GM18907 (cell line): Measurements from ENCODE around the gene RSPH6A.
"Not testable (repeated sequence)": the region's sequence is repeated elsewhere in the genome, so short reads cannot be mapped to it uniquely, and the experiment has no call there.

Source experiments
- ATAC-seq: cut with Tn5 transposase; IDR thresholded peaks from one replicate; pipeline ENCODE4 v1.9.1; 2021; ENCODE audit warnings: mild to moderate bottlenecking, moderate library complexity; ENCODE audit not compliant: unreplicated experiment

The RSPH6A gene

DNA sequence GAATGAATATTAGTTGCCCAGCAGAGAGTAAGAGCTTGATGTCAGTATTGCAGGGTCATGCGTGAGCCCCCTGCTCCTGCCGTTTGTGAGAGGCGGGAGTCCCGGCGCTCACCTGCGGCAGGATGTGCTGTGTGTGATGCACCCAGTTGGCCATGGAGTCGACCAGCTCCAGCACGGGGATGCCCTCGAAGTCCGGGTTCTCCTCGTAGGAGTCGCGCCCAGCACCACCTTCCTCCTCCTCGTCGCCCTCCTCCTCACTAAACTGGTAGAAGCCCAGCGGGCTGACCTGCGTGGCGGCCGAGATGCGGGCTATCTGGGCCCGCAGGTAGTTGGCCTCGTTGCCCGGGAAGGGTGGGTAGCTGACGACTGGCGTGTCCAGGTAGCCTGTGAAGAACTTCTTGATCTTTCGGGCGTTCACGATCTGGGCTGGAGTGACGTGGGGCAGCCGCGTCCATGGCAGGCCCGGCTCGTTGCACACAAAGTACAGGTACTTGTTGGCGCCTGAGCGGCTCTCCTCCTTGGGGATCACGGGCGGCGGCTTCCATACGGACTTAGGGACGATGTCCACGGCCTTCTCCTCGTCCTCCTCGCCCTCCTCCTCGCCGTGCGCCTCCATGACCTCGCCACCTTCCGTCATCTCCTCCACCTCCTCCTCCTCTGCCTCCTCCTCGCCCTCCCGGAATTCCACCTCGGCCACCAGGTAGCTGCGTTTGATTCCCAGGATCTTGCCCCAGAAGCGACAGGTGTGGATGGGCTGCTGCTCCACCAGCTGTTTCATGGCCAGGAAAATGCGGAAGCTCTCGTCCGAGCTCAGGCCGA, 10.8 kb downstream of the RSPH6A start:
- ATAC-seq, result no peak

DNA sequence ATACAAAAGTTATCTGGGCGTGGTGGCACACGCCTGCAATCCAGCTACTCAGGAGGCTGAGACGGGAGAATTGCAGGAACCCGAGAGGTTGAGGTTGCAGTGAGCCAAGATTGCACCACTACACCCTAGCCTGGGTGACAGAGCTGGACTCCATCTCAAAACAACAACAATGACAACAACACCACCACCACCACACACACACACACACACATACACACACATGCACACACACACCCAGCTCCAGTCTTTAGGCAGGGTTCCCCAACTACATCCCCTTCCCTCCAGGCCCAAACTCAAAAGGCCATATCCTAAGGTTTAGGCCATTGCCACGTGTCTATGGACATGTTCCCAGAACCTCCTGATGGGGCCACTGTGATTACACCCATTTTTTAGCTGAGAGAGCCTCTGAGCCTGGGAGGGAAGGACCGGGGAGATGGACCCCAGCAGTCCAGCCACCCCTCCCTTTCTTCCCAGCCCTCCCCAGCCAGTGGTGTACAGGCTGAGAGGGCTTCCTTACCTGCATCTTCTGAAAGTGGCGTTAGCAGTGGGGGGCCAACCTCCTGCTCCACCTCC, 13.4 kb downstream of the RSPH6A start:
- ATAC-seq, result no peak

DNA sequence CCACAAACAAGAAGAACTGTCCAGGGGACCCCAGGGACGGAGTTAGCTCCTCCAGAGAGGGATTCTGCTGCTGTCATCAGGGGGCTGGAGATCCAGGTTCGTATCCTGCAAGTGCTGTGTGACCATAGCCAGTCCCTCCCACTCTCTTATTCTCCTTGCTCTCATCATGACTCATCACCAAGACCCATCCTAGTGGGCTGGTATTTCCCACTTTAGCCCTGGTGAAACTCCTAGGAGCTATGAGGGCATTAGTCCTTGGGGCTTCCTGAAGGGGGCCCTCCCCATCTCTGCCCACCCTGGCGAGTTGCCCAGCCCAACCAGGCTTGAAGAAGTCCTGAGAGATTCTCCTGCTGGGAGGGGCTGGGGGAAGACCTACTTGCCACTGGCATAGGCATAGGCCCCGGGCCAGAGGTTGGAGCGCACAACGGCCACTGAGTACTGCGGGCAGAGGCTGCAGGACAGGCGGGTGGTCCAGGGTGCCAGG, 15.0 kb downstream of the RSPH6A start:
- no peak for ATAC-seq

DNA sequence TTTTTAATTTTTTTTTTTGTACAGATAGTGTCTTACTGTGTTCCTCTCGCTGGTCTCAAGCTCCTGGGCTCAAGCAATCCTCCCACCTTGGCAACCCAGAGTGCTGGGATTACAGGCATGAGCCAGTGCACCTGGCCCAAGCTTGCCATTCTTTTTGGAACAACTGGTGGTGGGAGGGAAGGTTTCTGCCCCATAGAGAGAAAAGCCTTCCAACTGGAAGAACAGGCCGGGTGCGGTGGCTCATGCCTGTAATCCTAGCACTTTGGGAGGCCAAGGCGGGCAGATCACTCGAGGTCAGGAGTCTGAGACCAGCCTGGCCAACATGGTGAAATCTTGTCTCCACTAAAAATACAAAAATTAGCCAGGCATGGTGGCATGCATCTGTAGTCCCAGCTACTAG, 15.6 kb downstream of the RSPH6A start:
- ATAC-seq, result not testable (repeated sequence)

DNA sequence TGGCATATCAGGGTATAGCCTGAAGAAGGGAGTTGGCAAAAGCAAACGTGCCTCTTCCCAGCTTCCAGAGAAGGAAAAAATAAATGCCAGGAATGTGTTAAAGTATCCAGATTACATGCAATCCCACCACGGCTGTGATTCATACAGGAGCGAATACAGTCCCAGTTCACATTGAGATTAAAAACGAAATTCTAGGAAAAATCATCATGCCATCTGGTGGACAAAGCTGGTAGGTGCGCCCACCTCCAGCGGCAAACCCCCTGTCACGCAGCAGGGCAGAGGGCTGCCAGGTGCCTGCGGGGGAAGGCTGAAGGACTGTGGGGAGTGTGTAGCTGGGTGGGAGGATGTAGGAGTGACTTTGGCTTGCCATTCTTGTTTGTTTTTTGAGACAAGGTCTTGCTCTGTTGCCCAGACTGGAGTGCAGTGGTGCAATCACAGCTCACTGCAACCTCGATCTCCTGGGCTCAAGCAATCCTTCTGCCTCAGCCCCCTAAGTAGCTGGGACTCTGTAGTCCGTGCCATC, 16.1 kb downstream of the RSPH6A start:
- no peak for ATAC-seq

DNA sequence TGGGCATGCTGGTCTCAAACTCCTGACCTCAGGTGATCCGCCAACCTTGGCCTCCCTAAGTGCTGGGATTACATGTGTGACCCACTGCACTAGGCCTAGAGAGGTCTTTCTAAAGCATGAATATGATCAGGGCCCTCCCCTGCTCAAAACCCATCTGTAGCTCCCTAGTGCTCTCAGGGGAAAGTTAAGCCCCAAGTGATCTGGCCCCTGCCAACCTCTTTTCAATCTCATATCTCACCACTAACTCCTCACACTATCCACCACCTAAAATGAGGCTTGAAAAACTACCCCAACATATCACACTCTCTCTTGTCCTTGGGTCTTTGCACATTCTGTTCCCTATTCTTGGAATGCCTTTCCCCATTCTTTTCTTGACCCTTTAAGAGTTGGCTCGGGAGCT, 20.5 kb downstream of the RSPH6A start:
- ATAC-seq, result no peak

DNA sequence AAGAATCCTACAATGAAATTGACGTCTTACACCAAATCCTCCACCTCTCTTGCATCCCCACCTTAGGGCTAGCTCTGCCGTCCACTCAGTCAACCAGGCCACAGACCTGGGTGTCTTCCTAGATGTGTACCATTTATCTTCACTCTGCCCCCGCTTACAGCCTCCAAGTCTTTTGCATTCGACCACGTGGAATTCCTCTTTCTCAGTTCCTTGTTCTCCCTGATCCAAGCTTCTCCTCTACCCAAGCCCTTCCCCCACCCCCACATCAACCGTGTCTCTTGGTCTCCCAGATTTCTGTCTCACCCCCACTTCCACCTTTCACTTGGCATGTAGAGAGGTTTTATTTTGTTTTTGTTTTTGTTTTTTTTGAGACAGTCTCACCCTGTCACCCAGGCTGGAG, 21.2 kb downstream of the RSPH6A start:
- ATAC-seq, result no peak

DNA sequence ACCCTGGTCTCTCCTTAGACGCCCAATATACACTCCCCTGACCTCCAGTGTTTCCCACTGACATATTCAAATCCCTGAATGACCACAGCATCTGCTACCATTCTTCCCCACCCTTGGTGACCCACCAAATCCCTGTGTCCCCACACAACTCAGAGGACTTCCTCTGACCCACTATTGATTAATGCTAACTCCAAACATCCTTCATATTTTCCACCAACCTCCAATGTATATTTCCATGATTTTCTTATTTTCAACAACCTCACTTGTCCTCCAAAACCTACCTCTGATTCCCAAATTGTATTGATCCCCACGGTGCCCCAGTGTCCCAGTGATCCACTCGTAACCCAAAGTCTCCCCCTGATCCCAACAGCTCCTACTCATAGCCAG, 21.9 kb downstream of the RSPH6A start:
- no peak for ATAC-seq

DNA sequence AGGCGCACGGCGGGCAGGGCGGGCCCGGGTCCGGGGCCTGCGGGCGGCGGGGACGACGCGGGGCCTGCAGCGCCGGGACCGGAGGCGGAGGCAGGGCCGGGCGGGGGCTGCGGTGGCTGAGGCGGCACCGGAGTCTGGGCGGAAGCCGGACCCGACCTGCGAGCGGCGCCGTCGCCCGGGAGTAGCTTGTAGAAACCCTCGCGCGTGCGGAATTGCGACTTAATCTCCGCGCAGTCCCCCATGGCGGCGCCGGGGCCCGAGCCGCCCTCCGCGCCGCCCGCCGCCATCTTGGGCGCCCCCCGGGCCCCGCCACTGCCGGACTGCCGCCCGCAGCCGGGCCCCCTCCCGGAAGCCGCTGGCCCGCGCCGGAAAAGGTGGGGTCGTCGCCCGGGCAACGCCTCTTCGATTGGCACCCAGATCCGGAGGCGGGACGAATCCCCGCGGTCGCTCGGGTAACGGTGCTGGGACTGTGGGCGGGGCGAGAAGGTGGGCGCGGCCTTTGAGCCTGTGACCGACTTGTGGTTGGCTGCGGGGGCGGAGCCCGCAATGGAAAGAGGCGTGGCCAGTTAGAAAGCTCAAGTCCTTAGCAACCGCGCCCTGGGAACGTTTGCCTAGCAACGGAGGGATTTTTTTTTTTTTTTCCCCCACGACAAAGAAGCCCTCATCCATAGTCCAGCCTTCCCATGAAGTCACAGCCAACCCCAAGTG, 22.5 kb downstream of the RSPH6A start, which contains the start of gene DMWD:
Gene DMWD (minus strand): TSS at position 376 of the 708 bp plus-strand sequence. CDS start 89 bp downstream, at position 287.
- peak; percentile 80 for ATAC-seq

DNA sequence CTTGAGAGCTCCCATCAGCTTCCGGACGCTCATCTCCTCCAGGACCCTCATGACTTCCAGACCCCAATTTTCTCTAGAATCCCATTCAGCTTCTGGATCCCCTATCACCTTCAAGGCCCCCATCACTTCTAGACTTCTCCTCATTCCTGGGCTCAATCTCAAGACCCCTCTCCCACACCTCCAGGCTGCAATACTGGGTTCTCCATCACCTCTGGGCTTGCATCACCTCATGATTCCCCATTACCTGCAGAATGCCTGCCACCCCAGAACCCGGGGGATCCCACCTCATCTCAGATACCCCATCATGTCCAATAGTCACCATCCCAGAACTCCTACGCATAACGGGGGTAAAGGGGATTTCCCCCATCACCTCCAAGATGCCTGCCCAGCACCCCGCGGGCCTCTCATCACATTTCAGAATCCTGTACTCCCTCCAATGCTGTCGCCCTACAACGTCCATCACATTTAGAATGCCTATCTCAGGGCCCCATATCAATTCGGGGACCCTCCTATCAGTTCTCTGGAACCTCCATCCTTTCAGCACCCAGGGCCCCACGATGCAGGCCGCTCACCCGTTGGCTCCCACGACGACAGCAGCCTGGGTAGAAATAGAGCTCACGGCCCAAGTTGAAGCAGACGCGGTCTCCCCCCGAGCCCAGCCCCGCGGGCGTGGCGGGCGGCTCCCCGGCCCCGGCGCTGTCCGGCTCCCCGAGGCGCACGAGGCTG, 23.2 kb downstream of the RSPH6A start:
- peak; percentile 28 for ATAC-seq

DNA sequence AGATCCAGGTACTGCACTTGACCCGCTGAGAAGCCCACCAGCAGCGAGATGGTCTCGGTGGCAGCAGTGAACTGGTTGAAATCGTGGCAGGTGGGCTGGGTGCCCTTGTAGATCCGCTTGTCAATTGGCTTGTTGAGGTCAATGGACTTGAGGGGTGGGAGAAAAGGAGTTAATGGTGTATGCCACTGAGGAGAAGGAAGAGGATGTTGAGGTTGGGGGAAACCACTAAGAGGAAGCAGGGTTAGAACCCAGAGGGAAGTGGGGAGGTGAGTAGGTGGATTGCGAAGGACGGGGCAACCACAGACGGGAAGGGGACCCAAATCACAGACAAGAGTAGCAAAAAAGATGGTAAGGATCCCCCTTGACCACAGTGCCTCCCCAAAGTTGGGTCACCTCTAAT, 24.2 kb downstream of the RSPH6A start:
- ATAC-seq, result no peak

DNA sequence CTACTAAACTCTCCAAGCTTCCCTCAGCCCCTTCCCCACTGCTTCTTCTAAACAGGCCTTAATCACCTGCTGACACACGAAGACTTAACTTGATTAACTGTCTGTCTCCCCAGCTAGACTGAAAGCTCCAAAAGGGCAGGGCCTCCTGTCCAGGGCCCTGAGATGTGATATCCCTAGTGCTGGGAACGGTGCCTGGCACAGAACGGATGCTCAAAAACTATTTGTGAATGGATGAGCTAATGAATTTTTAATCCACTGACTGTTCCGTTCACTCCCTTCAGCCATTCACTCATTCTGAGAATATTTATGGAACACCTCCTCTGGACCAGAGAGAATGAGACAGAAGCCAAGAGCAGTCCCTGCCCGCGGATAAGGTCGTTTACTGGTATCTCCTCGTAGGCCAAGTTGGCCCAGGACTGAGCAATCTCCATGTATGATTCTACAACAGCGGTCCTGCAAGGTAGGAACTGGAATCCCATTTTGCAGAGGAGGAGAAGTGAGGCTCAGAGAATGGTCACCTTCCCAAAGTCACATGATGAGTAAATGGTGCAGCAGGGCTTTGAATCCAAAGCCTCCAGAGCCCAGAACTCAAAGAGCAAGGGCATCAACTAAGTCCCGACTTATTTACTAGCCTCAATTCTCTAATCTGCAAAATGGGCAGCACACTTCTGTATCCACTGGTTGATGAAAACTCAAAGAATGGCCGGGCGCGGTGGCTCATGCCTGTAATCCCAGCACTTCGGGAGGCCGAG, 25.9 kb downstream of the RSPH6A start:
- ATAC-seq, result no peak

DNA sequence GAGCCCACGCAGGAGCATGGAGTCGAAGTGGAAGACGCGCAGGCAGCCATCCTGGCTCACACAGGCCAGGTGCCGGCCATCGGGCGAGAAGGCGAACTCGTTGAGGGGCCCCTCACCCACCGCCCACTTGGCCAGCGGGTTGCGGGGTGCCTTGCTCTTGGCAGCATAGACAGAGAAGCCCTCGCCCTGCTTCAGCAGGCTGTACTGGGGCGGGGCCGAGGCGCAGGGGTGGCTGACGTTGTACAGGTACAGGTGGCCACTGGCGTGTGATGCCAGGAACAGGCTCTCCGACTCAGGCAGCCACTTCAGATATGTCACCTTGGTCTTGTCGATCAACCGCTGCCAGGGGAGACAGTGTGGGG, 28.6 kb downstream of the RSPH6A start:
- ATAC-seq, result no peak

DNA sequence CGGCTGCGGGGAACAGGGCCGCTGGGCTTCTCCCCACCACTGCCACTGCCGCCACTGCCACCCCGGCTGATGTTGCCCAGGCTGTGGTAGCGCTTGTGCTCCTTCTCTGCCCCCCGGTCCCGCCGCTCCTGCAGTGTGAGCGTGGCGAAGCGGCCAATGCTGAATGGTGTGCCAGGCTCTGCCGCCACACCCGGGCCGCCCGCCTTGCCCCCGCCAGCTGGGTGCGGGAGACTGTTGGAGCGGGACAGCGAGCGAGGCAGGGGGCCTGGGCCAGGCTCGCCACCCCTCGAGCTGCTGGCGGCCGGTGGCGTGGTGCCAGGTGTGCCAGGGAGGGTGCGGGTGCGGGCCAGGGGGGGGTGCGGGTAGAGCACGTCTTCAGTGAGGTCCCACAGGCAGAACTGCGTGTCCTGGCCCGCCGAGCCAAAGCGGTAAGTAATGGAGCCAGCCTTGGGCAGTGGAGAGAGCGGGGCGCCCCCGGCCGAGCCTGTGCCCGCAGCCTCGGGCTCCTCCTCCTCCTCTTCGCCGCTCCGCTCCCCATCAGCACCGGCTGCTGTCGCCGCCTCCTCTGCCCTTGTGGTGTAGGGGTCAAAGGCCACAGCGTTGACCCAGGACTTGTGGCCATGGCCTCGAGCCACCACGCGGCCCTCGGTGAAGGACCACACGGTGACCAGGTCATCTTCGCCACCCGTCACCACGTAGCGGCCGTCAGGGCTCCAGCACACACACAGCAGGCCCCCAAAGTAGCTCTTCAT, 29.2 kb downstream of the RSPH6A start:
- ATAC-seq, result no peak

DNA sequence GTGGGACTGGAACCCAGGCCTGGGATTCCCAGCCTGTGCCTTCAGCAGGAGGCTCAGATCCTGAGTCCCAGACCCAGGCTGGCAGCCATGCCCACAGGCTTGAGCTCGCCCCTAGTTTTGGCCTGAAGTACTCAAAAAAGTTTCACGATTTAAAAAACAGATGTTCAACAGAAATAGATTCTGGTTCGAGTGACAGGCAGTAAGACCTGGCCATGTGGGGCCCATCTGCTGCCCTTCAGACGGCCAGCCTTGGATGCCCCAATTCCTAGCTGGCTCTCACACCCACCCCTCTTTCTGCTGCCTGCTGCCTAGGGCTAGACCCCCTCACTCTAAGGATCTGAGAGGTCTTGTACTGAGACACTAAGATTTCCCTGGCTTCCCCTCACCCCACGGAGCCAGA, 30.0 kb downstream of the RSPH6A start:
- no peak for ATAC-seq

DNA sequence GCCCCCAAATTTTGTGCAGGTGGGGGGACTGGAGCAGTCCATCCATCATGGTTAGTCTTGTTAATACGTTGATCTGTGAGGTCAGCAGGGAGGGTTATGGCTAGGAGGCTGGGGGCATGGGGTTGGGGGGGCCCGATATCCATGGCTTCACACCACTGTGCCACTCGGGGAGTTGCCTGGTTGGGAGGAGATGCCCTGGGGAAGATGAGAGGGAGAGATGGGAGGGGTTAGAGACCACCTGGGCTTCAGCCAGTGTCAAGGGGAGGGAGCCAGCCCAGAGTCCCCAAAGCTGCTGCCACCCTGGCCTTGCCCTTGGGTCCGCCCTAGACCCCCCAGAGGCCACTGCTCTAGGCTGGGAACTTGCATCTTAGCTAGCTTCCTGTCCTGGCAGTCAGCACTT, 31.0 kb downstream of the RSPH6A start:
- ATAC-seq, result no peak

DNA sequence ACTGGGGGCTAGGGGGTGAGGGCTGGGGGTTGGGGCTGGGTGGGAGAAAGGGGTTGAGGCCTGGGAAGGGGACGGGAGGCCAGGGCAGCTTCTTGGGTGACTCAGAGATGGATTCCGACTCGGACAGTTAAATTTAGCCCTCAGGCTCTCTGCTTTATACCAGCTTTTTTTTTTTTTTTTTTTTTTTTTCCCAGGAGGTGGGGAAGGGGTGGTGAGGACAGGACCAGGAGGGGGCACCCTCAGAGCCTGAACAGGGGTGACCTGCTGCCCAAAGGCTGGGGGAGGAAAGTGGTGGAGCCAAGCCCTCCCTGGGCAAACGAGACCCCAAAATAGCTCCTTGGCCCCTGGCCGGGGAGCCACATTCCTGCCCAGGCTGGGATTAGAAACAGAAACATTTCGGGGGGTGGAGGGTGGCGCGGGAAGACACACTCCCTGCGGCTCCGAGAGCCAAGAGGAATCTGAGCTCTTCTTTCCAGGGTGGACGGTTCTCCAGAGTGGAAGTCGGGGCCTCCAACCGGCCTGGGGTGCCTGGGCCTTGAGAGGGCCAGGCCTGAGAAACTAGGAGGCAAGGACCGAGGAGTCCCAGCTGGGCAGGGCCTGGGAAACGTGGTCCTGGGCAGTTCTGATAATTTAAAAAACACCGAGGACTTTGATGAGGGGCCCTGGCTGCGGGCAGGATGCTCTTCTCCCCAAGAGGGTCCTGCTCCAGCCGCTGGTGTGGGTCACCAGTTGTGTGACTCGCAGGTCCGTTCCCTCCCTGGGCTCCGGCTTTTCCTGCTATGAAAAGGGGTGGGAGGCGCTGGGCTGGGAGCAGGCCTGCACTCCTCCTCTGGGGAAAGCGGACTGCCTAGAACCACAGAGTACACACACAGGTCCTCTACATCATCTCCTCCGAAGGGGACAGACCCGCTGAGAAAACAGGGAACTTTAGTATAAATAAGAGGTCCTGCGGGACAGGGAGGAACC, 32.0 kb downstream of the RSPH6A start:
- ATAC-seq, result no peak

DNA sequence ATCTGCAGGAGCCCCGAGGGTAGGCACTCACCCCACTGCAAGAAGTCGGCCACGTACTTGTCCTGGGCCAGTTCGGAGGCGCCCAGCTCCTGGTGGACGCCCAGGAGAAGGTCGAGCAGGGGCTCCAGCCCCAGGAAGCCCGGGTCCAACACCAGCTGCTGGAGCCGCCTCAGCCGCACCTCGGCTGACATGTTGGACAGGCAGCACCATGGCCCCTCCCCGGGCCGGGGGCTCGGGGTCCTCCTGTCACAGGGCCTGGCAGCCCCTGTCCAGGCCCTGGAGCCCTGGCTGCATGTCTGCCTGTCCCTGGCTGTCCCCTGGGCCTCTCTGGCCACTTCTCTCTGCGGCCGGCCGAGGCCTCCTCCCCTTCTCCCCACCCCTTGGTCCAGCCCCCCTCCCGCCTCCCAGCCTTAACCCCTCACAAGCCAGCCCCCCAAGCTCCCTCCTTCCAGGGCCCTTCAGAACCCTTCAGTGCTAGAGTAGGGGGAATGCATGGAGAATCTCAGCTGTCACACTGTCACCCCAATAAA, 32.9 kb downstream of the RSPH6A start, which contains the start of gene DMPK:
Gene DMPK (minus strand): TSS at position 329 of the 530 bp plus-strand sequence. CDS start 138 bp downstream, at position 191.
- ATAC-seq, result no peak
